Lower leg skin (tissue), 3 donors: ENCODE measurements around the gene CHMP3.

Source experiments
- CTCF ChIP-seq, 3 donors: fragments of 450-650 bp; IDR thresholded peaks; one replicate each; pipeline ENCODE4 v1.5.1; 2016; ENCODE audit warnings: antibody characterized with exemption in 3 of 3, mild to moderate bottlenecking in 3 of 3, moderate library complexity in 2 of 3
- POLR2A ChIP-seq, 2 donors: fragments of 450-650 bp; IDR thresholded peaks; one replicate each; pipeline ENCODE4 v1.6.1; 2016 to 2017; ENCODE audit warnings: antibody characterized with exemption in 2 of 2, mild to moderate bottlenecking in 1 of 2, moderate library complexity in 1 of 2

- TF ChIP-seq CTCF (IDR thresholded peaks at IDR 0.05) (no peak), POLR2A (IDR thresholded peaks at IDR 0.05) (no peak)
Measured at GRCh38 chr2:86453836-86454235, 109.4 kb downstream of the CHMP3 start.
